ENCODE results near the gene ADAD2.

- TF ChIP-seq CTCF (IDR thresholded peaks at IDR 0.05; ENCODE audit: low read length) = no peak
- TF ChIP-seq EZH2phosphoT487 (IDR thresholded peaks at IDR 0.05; ENCODE audit: low read length) = no peak
Observed at GRCh38 chr16:84218956-84219355, 28.0 kb downstream of the ADAD2 start.

Measured in MM.1S (cell line).